ENCODE results near the gene P2RY13.

P2RY13 gene

DNA sequence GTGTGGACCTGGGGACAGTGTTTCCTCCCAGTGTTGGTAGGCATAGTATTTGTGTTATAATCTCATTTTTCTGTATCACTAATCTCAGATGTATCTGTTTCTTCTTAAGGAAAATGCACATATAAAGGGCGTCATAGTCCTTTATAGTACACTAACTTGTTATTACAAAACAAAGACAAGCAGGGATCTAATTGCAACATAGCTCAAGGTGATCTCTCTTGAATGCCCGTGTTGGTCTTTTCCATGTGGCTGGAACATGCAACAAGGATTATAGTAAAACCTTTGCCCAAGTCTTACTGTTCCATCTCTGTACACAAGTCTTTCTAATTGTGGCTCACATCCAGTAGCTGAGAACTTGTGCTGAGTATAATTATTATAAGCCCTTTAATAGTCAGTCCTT is 9.2 kb downstream of the P2RY13 start:
- no peak for DNase-seq (ENCODE audit: low spot score)

DNA sequence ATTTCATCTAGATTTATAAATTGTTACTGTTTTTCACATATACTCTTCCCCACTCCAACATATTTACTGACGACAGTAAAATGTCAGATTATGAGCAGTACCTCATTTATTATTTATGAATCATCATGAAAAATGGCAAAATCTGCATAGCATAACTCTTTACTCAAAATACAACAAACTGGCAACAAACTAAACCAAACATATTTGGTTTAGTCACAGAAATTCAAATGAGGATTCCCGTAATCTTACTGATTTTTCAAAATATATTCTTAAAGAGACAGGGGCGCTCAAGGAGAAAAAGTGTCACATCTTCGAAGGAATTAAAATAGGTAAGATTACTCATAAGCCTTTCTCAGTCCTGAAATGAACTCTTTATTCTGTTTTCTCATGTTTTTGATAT is 9.7 kb downstream of the P2RY13 start:
- DNase-seq (ENCODE audit: low spot score): no peak

DNA sequence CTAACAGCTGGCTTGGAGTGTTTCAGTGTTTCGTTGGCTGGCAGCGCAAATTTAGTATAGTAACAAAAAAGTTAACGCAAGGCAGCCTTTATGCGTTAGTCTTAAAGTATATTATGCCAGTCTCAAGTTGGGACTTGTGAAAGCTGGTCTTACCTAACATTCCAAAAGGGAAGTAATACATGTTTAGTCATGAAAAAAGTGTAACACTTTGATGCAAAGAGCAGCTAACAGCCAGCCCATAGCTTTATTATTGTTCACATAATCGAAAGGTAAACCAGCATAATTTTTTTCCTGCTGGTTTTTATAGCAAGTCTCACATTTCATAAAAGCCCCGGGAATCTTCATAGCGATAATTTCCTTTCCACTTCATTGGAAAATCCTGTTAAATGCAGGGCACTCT is 10.4 kb downstream of the P2RY13 start:
- no peak for DNase-seq (ENCODE audit: low spot score)

- DNase-seq (ENCODE audit: low spot score): no peak
These were observed 11.0 kb downstream of the P2RY13 start for GRCh38 chr3:151318313-151318712.

DNA sequence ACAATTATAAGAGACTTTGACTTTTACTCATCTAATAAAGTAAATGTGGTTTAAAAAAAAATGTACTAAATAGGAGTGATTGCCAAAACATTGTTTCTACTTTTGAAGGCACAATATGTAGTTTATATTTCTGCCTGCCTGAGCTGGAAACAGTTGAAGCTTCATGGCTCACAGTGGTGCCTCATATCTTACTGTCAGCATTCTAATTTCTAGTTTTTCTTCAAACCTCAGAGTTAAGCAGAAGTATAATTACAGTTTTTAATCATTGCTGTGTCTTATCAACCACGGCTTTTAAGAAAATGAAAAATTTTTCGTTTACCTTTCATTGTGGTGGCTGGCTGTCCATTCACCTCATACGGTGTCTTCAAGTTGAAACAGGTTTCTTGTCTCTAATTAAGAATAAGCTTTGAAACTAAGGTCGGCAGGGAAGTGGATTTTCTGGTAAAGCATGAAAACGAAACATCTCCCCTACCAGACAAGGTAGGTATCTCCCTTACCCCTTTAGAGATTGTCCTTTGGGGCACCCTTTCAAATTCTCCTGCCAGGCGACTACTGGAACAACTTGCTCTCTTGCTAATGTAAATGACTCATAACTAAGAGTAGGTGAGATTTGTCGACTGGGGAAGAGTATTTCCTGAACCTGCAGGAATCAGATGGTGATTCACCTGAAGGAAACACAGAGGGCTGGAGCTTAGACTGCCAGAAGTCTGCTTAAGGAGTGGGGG is 12.9 kb downstream of the P2RY13 start, which contains the start of gene GPR87:
GPR87 (minus strand) TSS at position 554 of the 725 bp plus-strand sequence. CDS start 16,720 bp downstream, outside the sequence.
- no peak for DNase-seq (ENCODE audit: low spot score)

DNA sequence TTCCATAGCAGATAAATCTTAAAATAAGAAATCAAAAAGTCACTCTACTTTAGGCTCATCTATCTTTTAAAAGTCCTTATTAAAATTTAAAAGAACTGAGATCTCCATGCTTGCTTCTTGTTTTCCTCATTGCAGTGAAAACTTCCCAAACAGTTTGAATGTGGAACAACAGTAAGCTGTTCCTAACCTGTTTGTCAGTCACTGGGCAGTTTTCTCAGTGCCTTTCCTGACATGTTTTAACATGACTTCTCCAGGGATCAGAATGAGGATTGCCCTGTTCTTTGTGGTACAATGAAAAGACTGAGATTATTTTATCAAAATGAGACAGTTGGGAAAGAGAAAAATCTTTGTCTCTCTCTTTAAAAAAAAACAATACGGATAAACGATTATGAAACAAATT is 13.5 kb downstream of the P2RY13 start:
- DNase-seq (ENCODE audit: low spot score): no peak

DNA sequence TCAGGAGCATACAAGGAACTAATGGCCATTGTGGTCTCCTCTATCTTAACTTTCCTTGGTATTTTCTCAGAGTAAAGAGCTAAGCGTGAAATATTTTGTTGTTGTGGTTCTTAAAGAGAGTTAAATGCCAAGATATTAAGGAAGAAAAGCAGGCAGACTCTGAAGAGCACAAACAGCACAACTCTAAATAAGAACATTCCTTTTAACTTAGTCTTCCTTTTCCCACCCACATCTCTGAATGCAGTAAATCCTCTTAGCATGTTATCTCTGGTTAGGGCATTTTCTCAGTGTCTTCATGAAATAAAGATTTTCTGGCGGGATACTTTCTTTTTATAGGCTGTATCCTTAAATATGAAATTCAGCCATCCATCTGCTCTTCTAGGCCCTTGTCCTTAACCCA is 14.2 kb downstream of the P2RY13 start:
- DNase-seq (ENCODE audit: low spot score): no peak

DNA sequence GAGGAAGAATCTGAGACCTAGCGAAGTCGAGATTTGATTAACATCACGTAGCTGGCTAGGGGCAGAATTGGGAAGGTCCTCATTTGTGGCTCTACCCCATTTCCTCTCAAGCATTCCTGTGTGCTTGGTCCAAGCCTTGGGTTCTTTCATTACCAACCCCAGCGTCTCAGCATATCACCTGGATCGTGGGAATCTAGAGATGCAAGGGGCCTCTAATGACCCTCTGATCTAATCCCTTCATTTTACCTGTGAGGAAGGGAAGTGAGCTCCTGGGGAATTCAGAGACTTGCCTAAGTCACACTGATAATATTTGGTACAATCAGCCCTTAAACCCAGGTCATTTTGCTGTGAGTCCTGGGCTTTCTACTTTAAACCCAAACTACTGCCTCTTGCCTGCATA is 14.8 kb downstream of the P2RY13 start:
- no peak for DNase-seq (ENCODE audit: low spot score)

DNA sequence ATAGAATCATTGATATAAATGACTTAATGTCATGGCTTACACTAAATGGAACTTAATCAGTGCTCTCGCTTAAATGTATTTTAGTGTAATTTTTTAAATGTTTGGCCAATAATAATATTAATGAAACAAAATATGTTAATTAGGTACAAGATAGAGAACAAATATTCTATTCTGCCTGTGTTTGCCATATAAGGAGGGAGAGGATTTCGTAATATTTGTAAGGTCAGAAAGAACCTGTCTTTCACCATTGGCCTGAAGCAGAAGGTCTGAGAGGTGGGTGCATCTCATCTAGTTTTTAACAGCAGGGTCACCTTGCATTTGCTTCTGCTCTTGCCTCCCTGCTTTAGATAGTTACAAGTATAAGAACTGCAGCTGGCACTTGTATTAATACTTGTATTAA is 15.2 kb downstream of the P2RY13 start:
- DNase-seq (ENCODE audit: low spot score): no peak

GRCh38 chr3:151312972-151313371 is 16.4 kb downstream of the P2RY13 start:
- no peak for DNase-seq (ENCODE audit: low spot score)

- no peak for DNase-seq (ENCODE audit: low spot score)
These were observed 19.8 kb downstream of the P2RY13 start for GRCh38 chr3:151309566-151309965.

DNA sequence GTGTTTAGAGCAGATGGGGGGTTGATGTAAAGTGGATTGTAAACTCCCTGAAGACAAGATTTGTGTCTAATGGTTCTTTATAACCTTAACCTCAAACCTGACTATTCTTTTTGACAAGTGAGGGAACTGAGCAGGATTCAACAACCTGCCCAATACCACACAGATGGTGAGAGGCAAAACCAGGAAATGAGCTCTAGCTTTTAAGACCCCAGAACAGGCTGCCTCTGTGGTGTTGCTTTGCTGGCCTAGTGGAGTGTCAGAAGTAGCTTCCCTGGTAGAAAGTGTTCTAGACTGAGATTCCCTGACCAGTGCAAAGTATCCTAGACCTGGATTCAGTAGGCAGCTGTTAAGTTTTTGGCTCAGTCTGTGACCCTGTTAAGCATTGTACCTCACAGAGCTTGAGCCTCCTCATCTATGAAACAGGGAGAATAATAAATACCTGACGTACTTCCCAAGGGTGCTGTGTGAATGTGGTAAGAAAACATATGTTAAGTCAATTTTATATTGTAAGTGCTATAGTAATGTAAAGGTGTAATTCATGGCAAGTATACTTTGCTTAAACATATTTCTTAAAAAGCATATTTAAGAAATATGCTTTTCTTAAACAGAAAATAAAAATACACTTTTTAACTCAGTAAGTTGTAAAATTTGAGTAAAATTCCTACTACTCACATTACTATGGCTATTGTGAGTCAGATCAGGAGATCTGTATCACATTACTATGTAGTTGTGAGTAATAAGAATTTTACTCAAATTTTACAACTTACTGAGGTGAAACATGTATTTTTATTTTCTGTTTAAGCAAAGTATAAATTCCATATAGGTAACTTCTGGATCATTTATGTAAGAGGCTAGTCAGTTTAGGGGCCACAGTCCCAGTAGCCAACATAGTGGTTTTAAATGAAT is 21.5 kb downstream of the P2RY13 start:
- no peak for DNase-seq (ENCODE audit: low spot score)

DNA sequence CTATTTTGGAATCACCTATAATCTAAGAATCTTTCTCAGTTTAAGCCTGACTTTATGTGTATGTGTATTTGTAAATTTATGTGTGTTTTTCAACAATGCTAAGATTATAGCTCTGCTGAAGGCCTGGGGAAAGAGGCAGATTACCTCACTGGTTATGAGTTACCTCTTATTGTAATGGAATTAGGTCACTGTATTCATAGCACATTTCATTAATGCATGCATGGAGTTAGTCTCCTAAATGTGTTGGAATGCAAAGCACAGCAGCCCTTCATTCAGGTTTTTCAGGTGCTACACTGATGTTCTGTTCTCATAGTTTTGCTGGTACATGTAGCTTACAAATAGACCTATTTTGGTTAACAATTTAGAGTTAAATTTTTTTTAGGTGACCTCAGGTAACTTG is 22.2 kb downstream of the P2RY13 start:
- no peak for DNase-seq (ENCODE audit: low spot score)

GRCh38 chr3:151306168-151306810 is 23.1 kb downstream of the P2RY13 start:
- no peak for DNase-seq (ENCODE audit: low spot score)

DNA sequence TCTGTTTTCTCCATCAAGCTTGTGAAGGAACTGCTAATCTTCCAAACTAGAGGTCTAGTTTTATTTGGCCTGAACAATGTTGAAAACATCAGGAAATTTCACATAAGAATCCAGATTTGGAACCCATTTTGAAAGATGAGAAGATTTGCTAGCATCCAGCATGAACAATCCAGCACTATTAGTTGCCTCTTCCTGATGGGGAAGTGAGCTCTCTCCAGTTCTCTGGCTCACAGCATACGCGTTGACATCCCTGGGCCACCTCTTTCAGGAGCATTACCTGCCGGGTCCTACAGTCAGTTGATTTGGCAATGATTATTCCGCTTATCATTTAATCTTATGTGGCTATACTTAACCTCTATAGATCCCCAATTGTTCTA is 23.6 kb downstream of the P2RY13 start:
- DNase-seq (ENCODE audit: low spot score): no peak

DNA sequence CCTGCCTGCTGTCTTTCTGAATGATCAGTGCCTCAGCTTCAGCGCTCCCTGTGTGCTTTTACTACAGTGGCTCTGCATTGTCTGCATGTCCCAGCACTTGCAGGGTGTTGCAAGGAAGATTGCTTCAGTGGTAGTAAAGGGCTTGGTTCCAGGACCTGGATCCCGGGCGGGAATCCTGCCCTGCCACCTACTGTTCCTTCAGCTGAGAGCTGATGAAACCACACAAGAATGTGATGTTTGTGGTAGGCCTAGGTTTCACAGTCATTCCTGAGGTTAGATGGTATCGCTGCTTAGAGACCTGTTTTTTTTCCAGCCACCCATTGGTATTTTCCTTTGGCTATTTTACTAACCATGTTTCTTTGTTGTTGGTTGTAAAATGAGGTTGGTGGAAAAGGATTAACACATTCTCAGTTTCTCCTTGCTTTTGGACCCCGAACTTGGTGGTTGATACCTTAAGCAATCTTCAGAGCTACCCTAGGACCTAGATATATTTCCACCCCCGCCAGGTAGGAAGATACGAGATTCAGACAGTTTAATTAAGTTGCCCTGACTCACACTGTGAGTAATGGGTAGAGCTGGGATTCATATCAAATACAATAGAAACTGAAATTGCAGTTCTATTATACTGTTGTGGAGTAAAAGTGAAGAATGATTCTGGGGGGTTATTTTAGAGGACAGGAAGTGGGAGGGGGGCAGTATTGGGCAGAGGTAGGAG is 24.1 kb downstream of the P2RY13 start:
- peak; percentile 56 for DNase-seq (ENCODE audit: low spot score)

DNA sequence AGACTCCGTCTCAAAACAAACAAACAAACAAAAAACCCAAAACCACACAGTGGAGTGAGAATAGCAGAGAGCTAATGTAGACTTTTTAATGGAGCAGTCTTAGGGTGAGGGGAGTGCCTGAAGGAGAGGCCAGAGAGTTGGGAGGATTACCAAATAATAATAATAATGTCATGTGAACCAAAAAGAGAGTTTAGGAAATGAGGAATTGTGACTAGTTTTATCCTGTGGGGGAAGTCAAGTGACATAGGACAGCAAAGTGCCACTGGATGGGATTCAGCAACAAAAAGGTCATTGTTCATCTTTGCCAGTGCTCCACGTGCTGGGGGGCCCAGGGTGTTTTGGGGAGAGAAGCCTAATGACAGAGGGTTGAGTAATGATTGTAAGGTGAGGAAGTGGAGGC is 25.6 kb downstream of the P2RY13 start:
- DNase-seq (ENCODE audit: low spot score): no peak

GRCh38 chr3:151301787-151302186 is 27.6 kb downstream of the P2RY13 start:
- no peak for DNase-seq (ENCODE audit: low spot score)

- DNase-seq (ENCODE audit: low spot score): no peak
These were observed 28.8 kb downstream of the P2RY13 start for GRCh38 chr3:151300539-151300938.

GRCh38 chr3:151299006-151299405 is 30.3 kb downstream of the P2RY13 start:
- DNase-seq (ENCODE audit: low spot score): no peak

GRCh38 chr3:151297429-151297828 is 31.9 kb downstream of the P2RY13 start:
- no peak for DNase-seq (ENCODE audit: low spot score)

DNA sequence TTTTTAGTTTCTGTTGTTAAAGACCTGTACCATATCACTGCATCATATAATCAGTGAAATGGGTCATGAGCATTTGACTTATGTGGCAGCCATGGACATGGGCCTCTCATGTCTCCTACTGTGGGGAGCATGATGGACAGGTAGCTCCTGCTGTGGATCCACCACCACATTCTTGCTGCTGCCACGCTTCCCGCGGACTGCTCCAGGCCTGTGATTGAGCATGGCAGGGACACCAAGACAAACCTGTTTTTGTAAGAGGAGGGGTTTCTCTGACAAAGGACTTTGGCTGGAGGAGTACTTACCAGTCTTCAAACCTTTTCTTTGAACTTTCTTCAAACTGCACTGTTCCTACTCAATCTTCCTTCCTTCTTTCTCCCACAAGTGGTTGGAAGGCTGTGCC is 33.1 kb downstream of the P2RY13 start:
- DNase-seq (ENCODE audit: low spot score): no peak
